ENCODE data around the gene RBMS1.

Gene RBMS1

DNA sequence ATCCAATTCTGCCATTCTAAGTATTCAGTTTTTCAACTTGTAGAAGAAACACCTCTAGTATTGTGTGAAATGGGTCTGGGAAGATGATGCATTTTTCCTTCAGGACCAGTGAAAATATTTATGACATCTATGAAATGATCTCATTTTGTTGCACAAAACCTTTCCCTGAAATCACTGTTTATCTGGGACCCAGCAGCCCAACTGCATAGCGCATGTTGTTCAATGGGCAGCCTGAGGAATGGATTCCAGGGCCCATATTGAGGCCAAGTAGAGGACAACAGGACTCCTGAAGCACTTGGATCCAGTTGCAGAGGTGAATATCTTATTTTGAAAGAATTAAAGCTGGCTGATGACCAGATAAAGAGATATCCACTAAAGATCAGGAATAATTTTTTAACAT lies 7.3 kb downstream of the RBMS1 start:
- no peak for DNase-seq (ENCODE audit: low read depth in 1 of 2, low spot score in 1 of 2)
- Histone ChIP-seq H3K4me3 (replicated peaks; ENCODE audit: insufficient read depth, low read length) (no peak overlapping the region), H3K27me3 (ENCODE audit: insufficient read depth, poor library complexity, severe bottlenecking) (no peaks in the 10 kb centered on the region), H3K27ac (replicated peaks) (no peak overlapping the region)
- TF ChIP-seq, protein P1, sequence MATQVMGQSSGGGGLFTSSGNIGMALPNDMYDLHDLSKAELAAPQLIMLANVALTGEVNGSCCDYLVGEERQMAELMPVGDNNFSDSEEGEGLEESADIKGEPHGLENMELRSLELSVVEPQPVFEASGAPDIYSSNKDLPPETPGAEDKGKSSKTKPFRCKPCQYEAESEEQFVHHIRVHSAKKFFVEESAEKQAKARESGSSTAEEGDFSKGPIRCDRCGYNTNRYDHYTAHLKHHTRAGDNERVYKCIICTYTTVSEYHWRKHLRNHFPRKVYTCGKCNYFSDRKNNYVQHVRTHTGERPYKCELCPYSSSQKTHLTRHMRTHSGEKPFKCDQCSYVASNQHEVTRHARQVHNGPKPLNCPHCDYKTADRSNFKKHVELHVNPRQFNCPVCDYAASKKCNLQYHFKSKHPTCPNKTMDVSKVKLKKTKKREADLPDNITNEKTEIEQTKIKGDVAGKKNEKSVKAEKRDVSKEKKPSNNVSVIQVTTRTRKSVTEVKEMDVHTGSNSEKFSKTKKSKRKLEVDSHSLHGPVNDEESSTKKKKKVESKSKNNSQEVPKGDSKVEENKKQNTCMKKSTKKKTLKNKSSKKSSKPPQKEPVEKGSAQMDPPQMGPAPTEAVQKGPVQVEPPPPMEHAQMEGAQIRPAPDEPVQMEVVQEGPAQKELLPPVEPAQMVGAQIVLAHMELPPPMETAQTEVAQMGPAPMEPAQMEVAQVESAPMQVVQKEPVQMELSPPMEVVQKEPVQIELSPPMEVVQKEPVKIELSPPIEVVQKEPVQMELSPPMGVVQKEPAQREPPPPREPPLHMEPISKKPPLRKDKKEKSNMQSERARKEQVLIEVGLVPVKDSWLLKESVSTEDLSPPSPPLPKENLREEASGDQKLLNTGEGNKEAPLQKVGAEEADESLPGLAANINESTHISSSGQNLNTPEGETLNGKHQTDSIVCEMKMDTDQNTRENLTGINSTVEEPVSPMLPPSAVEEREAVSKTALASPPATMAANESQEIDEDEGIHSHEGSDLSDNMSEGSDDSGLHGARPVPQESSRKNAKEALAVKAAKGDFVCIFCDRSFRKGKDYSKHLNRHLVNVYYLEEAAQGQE (IDR thresholded peaks at IDR 0.05; ENCODE audit: insufficient replicate concordance, low read depth) = no peak
- TF ChIP-seq POLR2AphosphoS5 (IDR thresholded peaks at IDR 0.05; ENCODE audit: low read depth) (no peak), GABPA (IDR thresholded peaks at IDR 0.05; ENCODE audit: low read depth) (no peak), SPI1 (IDR thresholded peaks at IDR 0.05; ENCODE audit: borderline replicate concordance, low read depth) (no peak)
- TF ChIP-seq, protein P2, sequence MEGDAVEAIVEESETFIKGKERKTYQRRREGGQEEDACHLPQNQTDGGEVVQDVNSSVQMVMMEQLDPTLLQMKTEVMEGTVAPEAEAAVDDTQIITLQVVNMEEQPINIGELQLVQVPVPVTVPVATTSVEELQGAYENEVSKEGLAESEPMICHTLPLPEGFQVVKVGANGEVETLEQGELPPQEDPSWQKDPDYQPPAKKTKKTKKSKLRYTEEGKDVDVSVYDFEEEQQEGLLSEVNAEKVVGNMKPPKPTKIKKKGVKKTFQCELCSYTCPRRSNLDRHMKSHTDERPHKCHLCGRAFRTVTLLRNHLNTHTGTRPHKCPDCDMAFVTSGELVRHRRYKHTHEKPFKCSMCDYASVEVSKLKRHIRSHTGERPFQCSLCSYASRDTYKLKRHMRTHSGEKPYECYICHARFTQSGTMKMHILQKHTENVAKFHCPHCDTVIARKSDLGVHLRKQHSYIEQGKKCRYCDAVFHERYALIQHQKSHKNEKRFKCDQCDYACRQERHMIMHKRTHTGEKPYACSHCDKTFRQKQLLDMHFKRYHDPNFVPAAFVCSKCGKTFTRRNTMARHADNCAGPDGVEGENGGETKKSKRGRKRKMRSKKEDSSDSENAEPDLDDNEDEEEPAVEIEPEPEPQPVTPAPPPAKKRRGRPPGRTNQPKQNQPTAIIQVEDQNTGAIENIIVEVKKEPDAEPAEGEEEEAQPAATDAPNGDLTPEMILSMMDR (IDR thresholded peaks at IDR 0.05; ENCODE audit: insufficient read depth, low read length) = no peak

- TF ChIP-seq POLR2AphosphoS5 (IDR thresholded peaks at IDR 0.05; ENCODE audit: low read depth) (no peak), GABPA (IDR thresholded peaks at IDR 0.05; ENCODE audit: low read depth) (no peak), SPI1 (IDR thresholded peaks at IDR 0.05; ENCODE audit: borderline replicate concordance, low read depth) (no peak)
- TF ChIP-seq, protein P2 (IDR thresholded peaks at IDR 0.05; ENCODE audit: insufficient read depth, low read length) = no peak
- TF ChIP-seq, protein P1 (IDR thresholded peaks at IDR 0.05; ENCODE audit: insufficient replicate concordance, low read depth) = no peak
- Histone ChIP-seq H3K27me3 (ENCODE audit: insufficient read depth, poor library complexity, severe bottlenecking) (no peaks in the 10 kb centered on the region), H3K27ac (replicated peaks) (no peak overlapping the region), H3K4me3 (replicated peaks; ENCODE audit: insufficient read depth, low read length) (no peak overlapping the region)
- no peak for DNase-seq (ENCODE audit: low read depth in 1 of 2, low spot score in 1 of 2)
These were observed 8.6 kb downstream of the RBMS1 start for GRCh38 chr2:160484859-160485520.

DNA sequence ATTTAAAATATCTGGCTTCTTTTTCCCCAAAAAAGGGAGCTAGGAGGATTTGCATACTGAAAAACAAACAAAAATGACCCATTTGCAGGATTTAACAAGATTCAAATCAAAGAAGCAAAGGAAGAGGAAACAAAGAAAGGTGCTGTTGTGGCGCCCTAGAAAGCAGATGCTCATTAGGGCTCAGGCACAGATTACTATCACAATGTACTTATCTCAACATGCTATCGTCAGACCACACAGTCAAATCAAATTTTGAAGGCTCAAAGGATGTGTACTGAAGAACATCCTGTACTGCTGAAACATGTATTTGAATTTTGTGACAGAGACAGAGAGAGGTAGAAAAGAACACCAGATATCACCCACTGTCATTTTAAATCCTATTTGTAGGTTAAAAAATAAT lies 10.9 kb downstream of the RBMS1 start:
- Histone ChIP-seq H3K4me3 (replicated peaks; ENCODE audit: insufficient read depth, low read length) (no peak overlapping the region), H3K27me3 (ENCODE audit: insufficient read depth, poor library complexity, severe bottlenecking) (no peaks in the 10 kb centered on the region), H3K27ac (replicated peaks) (no peak overlapping the region)
- DNase-seq (ENCODE audit: low read depth in 1 of 2, low spot score in 1 of 2) = no peak
- TF ChIP-seq SPI1 (IDR thresholded peaks at IDR 0.05; ENCODE audit: borderline replicate concordance, low read depth) (no peak), GABPA (IDR thresholded peaks at IDR 0.05; ENCODE audit: low read depth) (no peak), POLR2AphosphoS5 (IDR thresholded peaks at IDR 0.05; ENCODE audit: low read depth) (no peak)
- TF ChIP-seq, protein P1 (IDR thresholded peaks at IDR 0.05; ENCODE audit: insufficient replicate concordance, low read depth) = no peak
- TF ChIP-seq, protein P2 (IDR thresholded peaks at IDR 0.05; ENCODE audit: insufficient read depth, low read length) = no peak

Data from HL-60 (cell line).